Muscle layer of colon (tissue), 2 donors: ENCODE data around the gene CFAP210.

Experiments
- H3K27ac ChIP-seq: one replicate; pipeline ENCODE4 v1.7.0; 2013; ENCODE audit warnings: low read depth, mild to moderate bottlenecking, low read length, moderate library complexity
- H3K27me3 ChIP-seq, 2 donors: one replicate each; pipeline ENCODE4 v1.7.0; 2013; ENCODE audit warnings: low read length in 2 of 2, mild to moderate bottlenecking in 2 of 2; ENCODE audit not compliant: insufficient read depth in 2 of 2, control insufficient read depth in 1 of 2
- H3K36me3 ChIP-seq: one replicate; pipeline ENCODE4 v1.7.0; 2013; ENCODE audit warnings: mild to moderate bottlenecking, low read length; ENCODE audit not compliant: insufficient read depth
- H3K4me1 ChIP-seq: one replicate; pipeline ENCODE4 v1.7.0; 2013; ENCODE audit warnings: mild to moderate bottlenecking, low read length; ENCODE audit not compliant: insufficient read depth
- H3K4me3 ChIP-seq, 2 donors: one replicate each; pipeline ENCODE4 v1.7.0; 2013; ENCODE audit warnings: low read length in 2 of 2, low read depth in 1 of 2, mild to moderate bottlenecking in 1 of 2, moderate library complexity in 1 of 2
- H3K9ac ChIP-seq: one replicate; pipeline ENCODE4 v1.7.0; 2013; ENCODE audit warnings: low read length
- H3K9me3 ChIP-seq: one replicate; pipeline ENCODE4 v1.7.0; 2013; ENCODE audit warnings: mild to moderate bottlenecking, low read length
- donor health status: abdominal sarcoma.
- donor health status: Adenocarcinoma of cecum.

The CFAP210 gene, protein sequence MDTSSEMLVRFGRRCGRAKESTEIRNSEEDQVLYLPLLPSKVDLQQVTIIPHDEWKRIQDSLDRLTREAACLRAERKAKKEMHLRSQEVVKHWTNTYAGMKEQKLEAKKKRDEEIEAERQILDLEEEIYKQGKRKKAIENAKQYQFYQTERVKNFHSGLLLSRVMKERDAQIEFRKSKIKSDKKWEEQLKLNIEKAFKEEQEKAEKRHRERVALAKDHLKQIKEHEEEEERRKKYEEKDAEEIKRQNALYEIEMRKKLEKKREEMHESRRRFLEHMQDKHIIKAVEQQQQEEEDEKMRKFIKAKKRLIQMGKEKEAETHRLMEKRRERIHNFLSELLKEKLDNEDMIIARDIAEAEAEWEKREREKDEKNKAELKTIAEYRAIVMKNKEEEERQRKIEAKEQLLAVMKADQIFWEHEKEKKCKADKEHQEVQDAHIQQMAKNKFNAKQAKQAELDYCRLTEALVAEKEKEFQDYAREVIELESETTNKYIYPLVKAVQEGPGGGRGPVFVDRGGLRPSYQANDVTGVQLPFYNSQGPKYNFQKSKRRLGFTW

GRCh38 chr2:169694113-169694893 is at the start of gene CFAP210, which contains the start of gene PHOSPHO2:
Gene CFAP210, minus strand, starts transcription at chr2:169694405. Its CDS starts 78 bp downstream, at chr2:169694327.
Gene PHOSPHO2, plus strand, starts transcription at chr2:169694469. Its CDS starts 6,503 bp downstream, at chr2:169700972.
- peak within 1 kb of the TSS; percentile 87 for H3K27ac ChIP-seq
- H3K36me3 ChIP-seq = no peaks in the 10 kb centered on the region
- H3K4me3 ChIP-seq = peak within 1 kb of the TSS; percentile 68 to 87
- no peaks in the 10 kb centered on the region for H3K27me3 ChIP-seq
- peak within 1 kb of the TSS; percentile 93 for H3K9ac ChIP-seq
- H3K9me3 ChIP-seq = no peaks in the 10 kb centered on the region
- H3K4me1 ChIP-seq = peaks cover 3% of the 10 kb centered on the region

- Histone ChIP-seq H3K9ac (no peak overlapping the region), H3K4me3 (no peak overlapping the region), H3K27ac (no peak overlapping the region), H3K4me1 (peaks cover 7% of the 10 kb centered on the region), H3K27me3 (no peaks in the 10 kb centered on the region), H3K36me3 (peaks cover 13% of the 10 kb centered on the region), H3K9me3 (no peaks in the 10 kb centered on the region)
These were observed 49.3 kb upstream of the CFAP210 start for GRCh38 chr2:169743549-169743948.

- no peaks in the 10 kb centered on the region for H3K36me3 ChIP-seq
- no peaks in the 10 kb centered on the region for H3K27me3 ChIP-seq
- no peak overlapping the region for H3K27ac ChIP-seq
- no peak overlapping the region for H3K9ac ChIP-seq
- no peak overlapping the region for H3K4me3 ChIP-seq
- H3K9me3 ChIP-seq = no peaks in the 10 kb centered on the region
- peaks cover 7% of the 10 kb centered on the region for H3K4me1 ChIP-seq
These were observed 45.1 kb upstream of the CFAP210 start for GRCh38 chr2:169739351-169739750.

- Histone ChIP-seq H3K9me3 (no peaks in the 10 kb centered on the region), H3K36me3 (no peaks in the 10 kb centered on the region), H3K27me3 (no peaks in the 10 kb centered on the region), H3K4me3 (no peak overlapping the region), H3K9ac (no peak overlapping the region), H3K27ac (no peak overlapping the region), H3K4me1 (peaks cover 7% of the 10 kb centered on the region)
These were observed 44.5 kb upstream of the CFAP210 start for GRCh38 chr2:169738566-169739229.

DNA sequence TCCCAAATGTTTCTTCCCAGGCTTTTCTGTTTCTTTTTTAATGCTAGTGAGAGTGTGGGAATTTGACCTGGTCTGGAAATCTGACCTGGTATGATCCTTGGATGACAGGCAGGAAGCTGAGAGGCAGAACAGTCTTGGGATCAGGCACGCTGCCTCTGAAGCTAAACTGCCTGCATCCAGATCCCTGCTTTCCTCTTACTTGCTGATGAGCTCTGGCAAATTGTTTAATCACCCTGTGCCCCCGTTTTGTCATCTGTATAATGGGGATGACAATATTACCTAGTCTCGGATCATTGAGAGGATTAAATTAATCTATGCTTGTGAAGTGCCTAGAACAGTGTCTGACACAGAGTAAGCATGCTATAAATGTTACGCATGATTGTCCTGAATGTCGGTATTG is 42.7 kb upstream of the CFAP210 start:
- H3K4me3 ChIP-seq = peak overlapping the region; percentile 56 to 72
- H3K9me3 ChIP-seq = no peaks in the 10 kb centered on the region
- peak overlapping the region; percentile 36 for H3K9ac ChIP-seq
- peak overlapping the region; percentile 1 for H3K27ac ChIP-seq
- H3K4me1 ChIP-seq = peaks cover 13% of the 10 kb centered on the region
- H3K36me3 ChIP-seq = no peaks in the 10 kb centered on the region
- no peaks in the 10 kb centered on the region for H3K27me3 ChIP-seq

- Histone ChIP-seq H3K9ac (no peak overlapping the region), H3K36me3 (no peaks in the 10 kb centered on the region), H3K27me3 (no peaks in the 10 kb centered on the region), H3K9me3 (no peaks in the 10 kb centered on the region), H3K4me3 (peak overlapping the region in 1 of 2 donors; percentile 72), H3K27ac (no peak overlapping the region), H3K4me1 (peaks cover 13% of the 10 kb centered on the region)
These were observed 41.4 kb upstream of the CFAP210 start for GRCh38 chr2:169735623-169736022.

GRCh38 chr2:169734169-169734847 is 40.1 kb upstream of the CFAP210 start:
- peak overlapping the region; percentile 79 for H3K27ac ChIP-seq
- H3K9me3 ChIP-seq = no peaks in the 10 kb centered on the region
- H3K27me3 ChIP-seq = no peaks in the 10 kb centered on the region
- peak overlapping the region; percentile 41 for H3K9ac ChIP-seq
- peaks cover 9% of the 10 kb centered on the region for H3K4me1 ChIP-seq
- no peaks in the 10 kb centered on the region for H3K36me3 ChIP-seq
- H3K4me3 ChIP-seq = peak overlapping the region; percentile 72 to 80

GRCh38 chr2:169732583-169733358 is 38.6 kb upstream of the CFAP210 start:
- H3K9ac ChIP-seq = no peak overlapping the region
- H3K27me3 ChIP-seq = no peaks in the 10 kb centered on the region
- H3K9me3 ChIP-seq = no peaks in the 10 kb centered on the region
- peaks cover 6% of the 10 kb centered on the region for H3K4me1 ChIP-seq
- peak overlapping the region; percentile 39 to 60 for H3K4me3 ChIP-seq
- no peaks in the 10 kb centered on the region for H3K36me3 ChIP-seq
- peak overlapping the region; percentile 70 for H3K27ac ChIP-seq

GRCh38 chr2:169732075-169732474 is 37.9 kb upstream of the CFAP210 start:
- no peaks in the 10 kb centered on the region for H3K36me3 ChIP-seq
- no peaks in the 10 kb centered on the region for H3K27me3 ChIP-seq
- H3K9ac ChIP-seq = no peak overlapping the region
- no peak overlapping the region for H3K27ac ChIP-seq
- H3K4me1 ChIP-seq = peaks cover 6% of the 10 kb centered on the region
- H3K4me3 ChIP-seq = no peak overlapping the region
- H3K9me3 ChIP-seq = no peaks in the 10 kb centered on the region

- H3K4me3 ChIP-seq = no peak overlapping the region
- H3K27ac ChIP-seq = no peak overlapping the region
- H3K4me1 ChIP-seq = peaks cover 6% of the 10 kb centered on the region
- no peaks in the 10 kb centered on the region for H3K27me3 ChIP-seq
- H3K9me3 ChIP-seq = no peaks in the 10 kb centered on the region
- no peaks in the 10 kb centered on the region for H3K36me3 ChIP-seq
- H3K9ac ChIP-seq = no peak overlapping the region
These were observed 35.0 kb upstream of the CFAP210 start for GRCh38 chr2:169729274-169729605.
